SJCRH30 (cell line): ENCODE results near the gene CWC27. TPM values are rescaled to one million over a fixed set of nuclear protein-coding genes. Genes with fewer than 3 reads are reported as not detected.

Experiments used
- DNase-seq, 2 experiments: peaks; one replicate each; pipeline ENCODE4 v3.0.0-alpha.2; 2015 to 2020
- H3K27ac ChIP-seq: fragments of 250-450 bp; sonication (Bioruptor Pico); 2 replicates; pipeline ENCODE4 v1.5.1; 2020; ENCODE audit warnings: mild to moderate bottlenecking, moderate library complexity
- H3K27me3 ChIP-seq: fragments of 250-450 bp; sonication (Bioruptor Pico); 2 replicates; pipeline ENCODE4 v1.5.1; 2020; ENCODE audit warnings: mild to moderate bottlenecking, moderate library complexity
- H3K36me3 ChIP-seq: fragments of 250-450 bp; sonication (Bioruptor Pico); 2 replicates; pipeline ENCODE4 v1.5.1; 2020; ENCODE audit warnings: mild to moderate bottlenecking, moderate library complexity
- H3K4me1 ChIP-seq: fragments of 250-450 bp; sonication (Bioruptor Pico); 2 replicates; pipeline ENCODE4 v1.5.1; 2020; ENCODE audit warnings: mild to moderate bottlenecking, moderate library complexity
- H3K4me3 ChIP-seq: fragments of 250-450 bp; sonication (Bioruptor Pico); 2 replicates; pipeline ENCODE4 v1.5.1; 2020; ENCODE audit warnings: mild to moderate bottlenecking, moderate library complexity
- H3K9me3 ChIP-seq: fragments of 250-450 bp; sonication (Bioruptor Pico); replicated peaks from 2 replicates; pipeline ENCODE4 v1.5.1; 2020; ENCODE audit warnings: mild to moderate bottlenecking, moderate library complexity
- total RNA-seq: library from RNA; depleted of rRNA; stranded (reverse); fragments of >200 nt; shearing (Covaris generic); gene quantifications from 2 replicates; pipeline ENCODE4 v1.2.3, GENCODE V29; 2014

CWC27 gene
- total RNA-seq, 1 experiment from 2014 or later: 31.1 TPM

- DNase-seq: no peak
- no peaks in the 10 kb centered on the region; the same call in 1 of the 2 replicates for H3K4me1 ChIP-seq
- H3K27me3 ChIP-seq: no peaks in the 10 kb centered on the region
- peaks cover 3% of the 10 kb centered on the region; the same call in 1 of the 2 replicates for H3K36me3 ChIP-seq
- H3K27ac ChIP-seq: no peak overlapping the region
- H3K4me3 ChIP-seq: no peak overlapping the region
- H3K9me3 ChIP-seq: no peaks in the 10 kb centered on the region
Observed at GRCh38 chr5:64838803-64839202, 70.1 kb downstream of the CWC27 start.

- no peak for DNase-seq
- H3K4me1 ChIP-seq: no peaks in the 10 kb centered on the region
- H3K36me3 ChIP-seq: peaks cover 3% of the 10 kb centered on the region; the same call in 1 of the 2 replicates
- no peak overlapping the region for H3K27ac ChIP-seq
- H3K27me3 ChIP-seq: no peaks in the 10 kb centered on the region
- no peak overlapping the region for H3K4me3 ChIP-seq
- no peaks in the 10 kb centered on the region; the same call in 1 of the 2 replicates for H3K9me3 ChIP-seq
Observed at GRCh38 chr5:64839936-64840335, 71.2 kb downstream of the CWC27 start.

- H3K4me1 ChIP-seq: no peaks in the 10 kb centered on the region
- H3K27me3 ChIP-seq: no peaks in the 10 kb centered on the region
- H3K4me3 ChIP-seq: no peak overlapping the region
- H3K36me3 ChIP-seq: peaks cover 6% of the 10 kb centered on the region
- H3K27ac ChIP-seq: no peak overlapping the region
- H3K9me3 ChIP-seq: peaks cover 5% of the 10 kb centered on the region
- DNase-seq: no peak
Observed at GRCh38 chr5:64840958-64841357, 72.2 kb downstream of the CWC27 start.

- no peaks in the 10 kb centered on the region for H3K9me3 ChIP-seq
- H3K4me3 ChIP-seq: no peak overlapping the region
- peaks cover under 1% of the 10 kb centered on the region; the same call in 1 of the 2 replicates for H3K36me3 ChIP-seq
- no peak for DNase-seq
- no peaks in the 10 kb centered on the region for H3K27me3 ChIP-seq
- no peak overlapping the region for H3K27ac ChIP-seq
- H3K4me1 ChIP-seq: no peaks in the 10 kb centered on the region
Observed at GRCh38 chr5:64853777-64854176, 85.0 kb downstream of the CWC27 start.

GRCh38 chr5:64854855-64855254, 86.1 kb downstream of the CWC27 start:
- H3K4me1 ChIP-seq: no peaks in the 10 kb centered on the region
- H3K4me3 ChIP-seq: no peak overlapping the region
- no peak overlapping the region for H3K27ac ChIP-seq
- no peaks in the 10 kb centered on the region for H3K36me3 ChIP-seq
- H3K9me3 ChIP-seq: no peaks in the 10 kb centered on the region
- DNase-seq: no peak
- H3K27me3 ChIP-seq: no peaks in the 10 kb centered on the region

GRCh38 chr5:64859881-64860280, 91.2 kb downstream of the CWC27 start:
- H3K4me1 ChIP-seq: no peaks in the 10 kb centered on the region
- no peaks in the 10 kb centered on the region; the same call in 1 of the 2 replicates for H3K36me3 ChIP-seq
- H3K27ac ChIP-seq: no peak overlapping the region
- no peaks in the 10 kb centered on the region for H3K9me3 ChIP-seq
- H3K27me3 ChIP-seq: no peaks in the 10 kb centered on the region
- H3K4me3 ChIP-seq: no peak overlapping the region
- no peak for DNase-seq

- no peak for DNase-seq
- Histone ChIP-seq H3K36me3 (no peaks in the 10 kb centered on the region; the same call in 1 of the 2 replicates), H3K4me1 (no peaks in the 10 kb centered on the region), H3K27ac (no peak overlapping the region), H3K9me3 (no peaks in the 10 kb centered on the region), H3K27me3 (no peaks in the 10 kb centered on the region), H3K4me3 (no peak overlapping the region)
Observed at GRCh38 chr5:64861281-64861680, 92.6 kb downstream of the CWC27 start.

- H3K9me3 ChIP-seq: no peaks in the 10 kb centered on the region
- no peak overlapping the region for H3K27ac ChIP-seq
- H3K4me3 ChIP-seq: no peak overlapping the region
- no peaks in the 10 kb centered on the region for H3K27me3 ChIP-seq
- no peak for DNase-seq
- H3K36me3 ChIP-seq: no peaks in the 10 kb centered on the region; the same call in 1 of the 2 replicates
- H3K4me1 ChIP-seq: no peaks in the 10 kb centered on the region
Observed at GRCh38 chr5:64864171-64864570, 95.4 kb downstream of the CWC27 start.

GRCh38 chr5:64865662-64866061, 96.9 kb downstream of the CWC27 start:
- Histone ChIP-seq H3K27ac (no peak overlapping the region), H3K4me1 (no peaks in the 10 kb centered on the region), H3K36me3 (no peaks in the 10 kb centered on the region; the same call in 1 of the 2 replicates), H3K4me3 (no peak overlapping the region), H3K27me3 (no peaks in the 10 kb centered on the region), H3K9me3 (no peaks in the 10 kb centered on the region)
- DNase-seq: no peak

GRCh38 chr5:64869419-64869818, 100.7 kb downstream of the CWC27 start:
- Histone ChIP-seq H3K4me3 (no peak overlapping the region), H3K36me3 (no peaks in the 10 kb centered on the region), H3K27ac (no peak overlapping the region), H3K9me3 (no peaks in the 10 kb centered on the region), H3K4me1 (no peaks in the 10 kb centered on the region), H3K27me3 (no peaks in the 10 kb centered on the region)
- peak in 1 of 2 experiments; percentile 6 for DNase-seq

- Histone ChIP-seq H3K36me3 (no peaks in the 10 kb centered on the region), H3K27ac (no peak overlapping the region), H3K9me3 (no peaks in the 10 kb centered on the region), H3K4me1 (no peaks in the 10 kb centered on the region), H3K4me3 (no peak overlapping the region), H3K27me3 (no peaks in the 10 kb centered on the region)
- DNase-seq: no peak
Observed at GRCh38 chr5:64872044-64872443, 103.3 kb downstream of the CWC27 start.

- no peaks in the 10 kb centered on the region for H3K36me3 ChIP-seq
- no peaks in the 10 kb centered on the region for H3K9me3 ChIP-seq
- H3K4me1 ChIP-seq: no peaks in the 10 kb centered on the region
- H3K4me3 ChIP-seq: no peak overlapping the region
- no peak overlapping the region for H3K27ac ChIP-seq
- no peak for DNase-seq
- no peaks in the 10 kb centered on the region for H3K27me3 ChIP-seq
Observed at GRCh38 chr5:64873441-64873840, 104.7 kb downstream of the CWC27 start.

GRCh38 chr5:64874753-64875152, 106.0 kb downstream of the CWC27 start:
- H3K4me1 ChIP-seq: no peaks in the 10 kb centered on the region
- H3K27me3 ChIP-seq: no peaks in the 10 kb centered on the region
- H3K9me3 ChIP-seq: no peaks in the 10 kb centered on the region
- DNase-seq: no peak
- H3K4me3 ChIP-seq: no peak overlapping the region
- no peak overlapping the region for H3K27ac ChIP-seq
- no peaks in the 10 kb centered on the region for H3K36me3 ChIP-seq

GRCh38 chr5:64876203-64876602, 107.5 kb downstream of the CWC27 start:
- Histone ChIP-seq H3K4me3 (no peak overlapping the region), H3K9me3 (no peaks in the 10 kb centered on the region), H3K36me3 (no peaks in the 10 kb centered on the region), H3K4me1 (no peaks in the 10 kb centered on the region), H3K27me3 (no peaks in the 10 kb centered on the region), H3K27ac (no peak overlapping the region)
- no peak for DNase-seq

GRCh38 chr5:64880821-64881220, 112.1 kb downstream of the CWC27 start:
- Histone ChIP-seq H3K36me3 (no peaks in the 10 kb centered on the region), H3K4me3 (no peak overlapping the region), H3K4me1 (no peaks in the 10 kb centered on the region), H3K27ac (no peak overlapping the region), H3K27me3 (no peaks in the 10 kb centered on the region), H3K9me3 (no peaks in the 10 kb centered on the region)
- DNase-seq: no peak

- peak in 1 of 2 experiments; percentile 2 for DNase-seq
- Histone ChIP-seq H3K27ac (no peak overlapping the region), H3K9me3 (no peaks in the 10 kb centered on the region), H3K4me3 (no peak overlapping the region), H3K36me3 (no peaks in the 10 kb centered on the region), H3K27me3 (no peaks in the 10 kb centered on the region), H3K4me1 (no peaks in the 10 kb centered on the region)
Observed at GRCh38 chr5:64883912-64884311, 115.2 kb downstream of the CWC27 start.
